ENCODE data around the gene TRABD2B. TPM values are rescaled to one million over a fixed set of nuclear protein-coding genes. Genes with fewer than 3 reads are reported as not detected.
"Not testable (repeated sequence)": the region's sequence is repeated elsewhere in the genome, so short reads cannot be mapped to it uniquely, and the experiment has no call there.

Gene TRABD2B
- total and polyA plus RNA-seq, 2 of the 13 experiments (the other 11 are each of a cell fraction or from before 2014, with no cell fraction given) = 0.04 TPM; not detected in 1

- Histone ChIP-seq H3K36me3 (replicated peaks in 1 of 2; ENCODE audit: control insufficient read depth in 1 of 2, insufficient read depth in 2 of 2, low read length in 2 of 2) (no peaks in the 10 kb centered on the region), H3K79me2 (ENCODE audit: insufficient read depth, low read length) (no peaks in the 10 kb centered on the region), H3K9me3 (ENCODE audit: low read length) (no peaks in the 10 kb centered on the region), H3K27ac (ENCODE audit: extremely low read length, insufficient read depth, low read length) (no peak overlapping the region), H3K27me3 (ENCODE audit: control insufficient read depth in 1 of 2, insufficient read depth in 2 of 2, low read length in 2 of 2) (no peaks in the 10 kb centered on the region), H2AFZ (ENCODE audit: low read length) (no peak overlapping the region), H3K4me2 (ENCODE audit: low read depth, low read length) (peak overlapping the region; percentile 54), H3K4me3 (replicated peaks in 1 of 3; ENCODE audit: insufficient read depth in 1 of 3, low read depth in 2 of 3, low read length in 3 of 3) (no peak overlapping the region), H3K9ac (ENCODE audit: insufficient read depth, low read depth, low read length) (no peak overlapping the region), H3K4me1 (ENCODE audit: insufficient read depth, low read length) (peaks cover 22% of the 10 kb centered on the region), H4K20me1 (ENCODE audit: insufficient read depth, low read length) (no peaks in the 10 kb centered on the region)
- DNase-seq (ENCODE audit: low spot score) (no peak), FAIRE-seq (no peak), ATAC-seq (peak; percentile 47; the same call in 2 of the 3 replicates)
- CTCF ChIA-PET (ENCODE audit: low intra/inter-chr PET ratio, low total read pairs) = no interaction called here
- no peak for TF ChIP-seq IKZF4 (CRISPR knock-in tag; IDR thresholded peaks at IDR 0.05; ENCODE audit: borderline replicate concordance, low read depth, not compliant biosample characterization)
- TF ChIP-seq ZNF674 (CRISPR knock-in tag; IDR thresholded peaks at IDR 0.05; ENCODE audit: low read depth) = no peak
- TF ChIP-seq PBX3 (CRISPR knock-in tag; IDR thresholded peaks at IDR 0.05; ENCODE audit: borderline replicate concordance) = no peak
- no peak for TF ChIP-seq ZNF496 (CRISPR knock-in tag; IDR thresholded peaks at IDR 0.05; ENCODE audit: insufficient replicate concordance)
- TF ChIP-seq POGK (CRISPR knock-in tag; conservative IDR thresholded peaks at IDR 0.05) = no peak
- no peak for TF ChIP-seq ZFP41 (CRISPR knock-in tag; IDR thresholded peaks at IDR 0.05; ENCODE audit: borderline replicate concordance)
- no peak for TF ChIP-seq HINFP (CRISPR knock-in tag; IDR thresholded peaks at IDR 0.05; ENCODE audit: low read depth)
- TF ChIP-seq MED13 (CRISPR knock-in tag; IDR thresholded peaks at IDR 0.05) = no peak
- TF ChIP-seq BCL6 (CRISPR knock-in tag; IDR thresholded peaks at IDR 0.05) = no peak
- TF ChIP-seq ZNF225 (CRISPR knock-in tag; IDR thresholded peaks at IDR 0.05) = no peak
- TF ChIP-seq ZNF484 (CRISPR knock-in tag; IDR thresholded peaks at IDR 0.05; ENCODE audit: borderline replicate concordance, low read depth) = no peak
- 49% methylated on average over 5 of the region's 5 CpGs for WGBS (ENCODE audit: low lambda C conversion rate)
- in situ Hi-C loops (cut with HindIII; ENCODE audit: extremely low pct_ligation_motif_present, low pct_unique_long_range_greater_than_20kb) (no loop called here), intact Hi-C loops (cut with micrococcal nuclease; ENCODE audit: unreplicated experiment) (no loop called here)
- POLR2A ChIA-PET = no interaction called here
- no TSS peak for BruUV-seq (replicated peaks)
These were observed 34.3 kb downstream of the TRABD2B start for GRCh38 chr1:47962750-47963492.

- H3K36me3 ChIP-seq (replicated peaks in 1 of 2; ENCODE audit: control insufficient read depth in 1 of 2, insufficient read depth in 2 of 2, low read length in 2 of 2); DNase-seq (ENCODE audit: low spot score); H3K27me3 ChIP-seq (ENCODE audit: control insufficient read depth in 1 of 2, insufficient read depth in 2 of 2, low read length in 2 of 2); ATAC-seq; H3K9ac ChIP-seq (ENCODE audit: insufficient read depth, low read depth, low read length); H3K27ac ChIP-seq (ENCODE audit: extremely low read length, insufficient read depth, low read length); H3K79me2 ChIP-seq (ENCODE audit: insufficient read depth, low read length); H2AFZ ChIP-seq (ENCODE audit: low read length); intact Hi-C loops (cut with micrococcal nuclease; ENCODE audit: unreplicated experiment); H3K9me3 ChIP-seq (ENCODE audit: low read length); CTCF ChIA-PET (ENCODE audit: low intra/inter-chr PET ratio, low total read pairs); H3K4me3 ChIP-seq (replicated peaks in 1 of 3; ENCODE audit: insufficient read depth in 1 of 3, low read depth in 2 of 3, low read length in 3 of 3); H3K4me2 ChIP-seq (ENCODE audit: low read depth, low read length); in situ Hi-C loops (cut with HindIII; ENCODE audit: extremely low pct_ligation_motif_present, low pct_unique_long_range_greater_than_20kb); H4K20me1 ChIP-seq (ENCODE audit: insufficient read depth, low read length); BruUV-seq (replicated peaks); POLR2A ChIA-PET; FAIRE-seq: not testable (repeated sequence)
- peaks cover 22% of the 10 kb centered on the region for H3K4me1 ChIP-seq (ENCODE audit: insufficient read depth, low read length)
- 70% methylated on average over 5 of the region's 5 CpGs for WGBS (ENCODE audit: low lambda C conversion rate)
These were observed 35.4 kb downstream of the TRABD2B start for GRCh38 chr1:47961835-47962234.
